Cardiac fibroblast (primary cell): ENCODE data around the gene ZNF124.

Experiments
- DNase-seq, 2 donors: peaks; one replicate each; pipeline versions ENCODE4 v3.0.0 to v3.0.0-alpha.2; 2010; ENCODE audit warnings: low read depth in 2 of 2
- H3K4me3 ChIP-seq, 2 donors: replicated peaks in 1 of 2; 1 replicate in 1 of 2; 2 replicates in 1 of 2; pipeline ENCODE4 v1.5.1; 2011; ENCODE audit warnings: low read depth in 2 of 2, low read length in 2 of 2, mild to moderate bottlenecking in 2 of 2, moderate library complexity in 1 of 2
- CTCF ChIP-seq: IDR thresholded peaks from one replicate; pipeline ENCODE4 v1.5.1; 2011; ENCODE audit warnings: low read depth, mild to moderate bottlenecking, low read length, inconsistent platforms

The ZNF124 gene

GRCh38 chr1:247107694-247108093 lies 64.1 kb downstream of the ZNF124 start:
- no peak for DNase-seq
- TF ChIP-seq CTCF: no peak
- no peak overlapping the region for H3K4me3 ChIP-seq

GRCh38 chr1:247105966-247106365 lies 65.9 kb downstream of the ZNF124 start:
- H3K4me3 ChIP-seq: no peak overlapping the region
- TF ChIP-seq CTCF: no peak
- DNase-seq: no peak
